Amniotic epithelial cell (primary cell): ENCODE results near the gene SCML1.

Source experiments
- DNase-seq: peaks from one replicate; pipeline ENCODE4 v3.0.0-alpha.2; 2010; ENCODE audit warnings: low read depth

SCML1 gene

GRCh38 chrX:17788956-17789562 lies 51.8 kb downstream of the SCML1 start:
- DNase-seq: no peak

- DNase-seq: no peak
These were observed 55.5 kb downstream of the SCML1 start for GRCh38 chrX:17792826-17793225.

- no peak for DNase-seq
These were observed 61.6 kb downstream of the SCML1 start for GRCh38 chrX:17798921-17799320.

GRCh38 chrX:17801431-17801830 lies 64.1 kb downstream of the SCML1 start:
- DNase-seq: no peak

- DNase-seq: no peak
These were observed 65.5 kb downstream of the SCML1 start for GRCh38 chrX:17802756-17803155.

- DNase-seq: no peak
These were observed 66.2 kb downstream of the SCML1 start for GRCh38 chrX:17803449-17803848.
